AG08395 (cell line): ENCODE measurements around the gene IVNS1ABP.
"Not testable (repeated sequence)": the region's sequence is repeated elsewhere in the genome, so short reads cannot be mapped to it uniquely, and the experiment has no call there.

Experiments used
- DNase-seq: peaks from one replicate; pipeline ENCODE4 v3.0.0; 2012; ENCODE audit warnings: mixed read lengths, low spot score

IVNS1ABP gene

GRCh38 chr1:185328255-185328654, 11.2 kb upstream of the IVNS1ABP start:
- no peak for DNase-seq

- no peak for DNase-seq
These were observed 8.4 kb upstream of the IVNS1ABP start for GRCh38 chr1:185325413-185325812.

- DNase-seq, result no peak
These were observed 7.1 kb upstream of the IVNS1ABP start for GRCh38 chr1:185324118-185324517.

GRCh38 chr1:185322636-185323035, 5.6 kb upstream of the IVNS1ABP start:
- DNase-seq, result no peak

- DNase-seq, result not testable (repeated sequence)
These were observed 4.7 kb upstream of the IVNS1ABP start for GRCh38 chr1:185321653-185322221.

GRCh38 chr1:185321104-185321503, 4.1 kb upstream of the IVNS1ABP start:
- DNase-seq, result not testable (repeated sequence)

GRCh38 chr1:185319139-185319475, 2.1 kb upstream of the IVNS1ABP start:
- DNase-seq, result no peak

- no peak for DNase-seq
These were observed 1.5 kb upstream of the IVNS1ABP start for GRCh38 chr1:185318431-185319138.

GRCh38 chr1:185317886-185318310, 855 bp upstream of the IVNS1ABP start:
- peak; percentile 8 for DNase-seq

- DNase-seq, result peak; percentile 92
These were observed 645 bp downstream of the IVNS1ABP start for GRCh38 chr1:185316163-185317033.

- no peak for DNase-seq
These were observed 1.5 kb downstream of the IVNS1ABP start for GRCh38 chr1:185315445-185316071.

- no peak for DNase-seq
These were observed 2.6 kb downstream of the IVNS1ABP start for GRCh38 chr1:185314411-185314810.

- DNase-seq, result no peak
These were observed 4.5 kb downstream of the IVNS1ABP start for GRCh38 chr1:185312361-185313138.

GRCh38 chr1:185311589-185312225, 5.3 kb downstream of the IVNS1ABP start:
- DNase-seq, result no peak

- no peak for DNase-seq
These were observed 7.5 kb downstream of the IVNS1ABP start for GRCh38 chr1:185309566-185309965.

- no peak for DNase-seq
These were observed 8.9 kb downstream of the IVNS1ABP start for GRCh38 chr1:185308126-185308525.

- DNase-seq, result no peak
These were observed 11.6 kb downstream of the IVNS1ABP start for GRCh38 chr1:185305419-185305818.

- DNase-seq, result no peak
These were observed 16.9 kb downstream of the IVNS1ABP start for GRCh38 chr1:185300152-185300551.

- DNase-seq, result peak; percentile 7
These were observed 19.1 kb downstream of the IVNS1ABP start for GRCh38 chr1:185297982-185298381.

- no peak for DNase-seq
These were observed 22.0 kb downstream of the IVNS1ABP start for GRCh38 chr1:185295091-185295490.

- no peak for DNase-seq
These were observed 23.0 kb downstream of the IVNS1ABP start for GRCh38 chr1:185293967-185294542.
